AG10803 (cell line): Measurements from ENCODE around the gene TMEM234.

Experiments used
- DNase-seq: peaks from one replicate; pipeline ENCODE4 v3.0.0; 2010; ENCODE audit warnings: low read depth
- H3K4me3 ChIP-seq: 2 replicates; pipeline ENCODE4 v1.5.1; 2011; ENCODE audit warnings: mild to moderate bottlenecking, low read length, control low read depth
- CTCF ChIP-seq: conservative IDR thresholded peaks from 2 replicates; pipeline ENCODE4 v1.5.1; 2011; ENCODE audit warnings: mild to moderate bottlenecking, low read length, control low read depth, inconsistent platforms

TMEM234 gene

DNA sequence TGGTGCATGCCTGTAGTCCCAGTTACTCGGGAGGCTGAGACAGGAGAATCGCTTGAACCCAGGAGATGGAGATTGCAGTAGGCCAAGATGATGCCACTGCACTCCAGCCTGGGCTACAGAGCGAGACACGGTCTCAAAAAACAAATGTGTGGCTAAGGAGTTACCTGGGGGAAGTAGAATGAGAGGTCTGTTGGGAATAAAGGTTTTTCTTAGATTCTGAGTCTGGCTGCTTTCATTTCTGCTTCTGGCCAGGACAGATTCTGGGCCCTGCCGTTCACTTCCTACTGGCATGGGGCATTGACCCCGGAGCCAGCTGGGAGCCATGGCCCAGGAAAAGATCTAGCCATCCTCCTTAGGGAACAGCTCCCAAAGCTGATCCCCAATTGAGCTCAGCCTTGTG, 13.7 kb downstream of the TMEM234 start:
- no peak overlapping the region for H3K4me3 ChIP-seq
- DNase-seq: no peak
- TF ChIP-seq CTCF: no peak

- no peak for TF ChIP-seq CTCF
- DNase-seq: peak; percentile 72
- H3K4me3 ChIP-seq: peak within 1 kb of the TSS; percentile 86
Measured at GRCh38 chr1:32205401-32206370, 16.5 kb downstream of the TMEM234 start, which contains the start of gene IQCC. Gene IQCC, plus strand, starts transcription at chr1:32205671. Its CDS starts 11 bp downstream, at chr1:32205682.

GRCh38 chr1:32204943-32205361, 17.2 kb downstream of the TMEM234 start:
- H3K4me3 ChIP-seq: peak overlapping the region; percentile 86
- TF ChIP-seq CTCF: no peak
- no peak for DNase-seq

DNA sequence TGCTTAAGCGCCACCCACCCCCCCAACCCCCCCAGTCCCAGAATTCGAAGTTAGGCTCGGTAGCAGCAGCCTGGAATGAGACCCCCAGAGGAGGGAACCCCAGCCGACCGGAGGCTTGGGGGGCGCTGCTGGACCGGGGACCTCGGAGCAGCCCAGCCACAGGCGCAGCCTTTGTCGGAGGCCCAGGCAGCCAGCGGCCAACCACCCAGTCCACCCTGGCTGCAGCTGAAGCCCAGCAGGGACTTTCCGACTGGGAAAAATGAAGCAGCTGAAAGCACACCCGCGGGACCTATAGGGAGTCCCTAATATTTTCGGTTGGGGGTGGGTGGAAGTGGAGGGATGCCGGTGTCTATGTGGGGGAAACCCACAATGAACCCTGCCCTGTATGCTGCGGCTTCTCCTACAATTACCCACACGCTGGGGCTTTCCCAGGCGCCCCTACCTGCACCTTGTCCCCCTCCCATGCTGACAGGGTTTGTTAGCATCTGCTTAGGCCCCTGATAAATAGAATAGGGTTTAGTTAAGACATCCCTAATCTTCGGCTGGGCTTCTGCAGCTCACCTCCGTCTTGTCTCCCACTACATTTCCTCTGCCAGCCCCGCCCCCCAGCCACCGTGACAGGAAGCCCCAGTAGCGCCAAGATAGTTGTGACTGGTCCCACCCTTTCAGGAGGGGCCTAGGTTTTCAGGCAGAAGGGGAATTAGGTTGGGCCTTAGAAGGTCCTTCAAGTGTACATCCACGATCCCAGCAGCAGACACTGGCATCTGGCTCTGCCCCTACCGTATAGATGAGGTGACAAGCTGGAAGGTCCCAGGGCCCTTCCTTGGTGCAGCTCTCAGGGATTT, 20.9 kb downstream of the TMEM234 start:
- DNase-seq: peak; percentile 51
- peak overlapping the region; percentile 83 for H3K4me3 ChIP-seq
- no peak for TF ChIP-seq CTCF

DNA sequence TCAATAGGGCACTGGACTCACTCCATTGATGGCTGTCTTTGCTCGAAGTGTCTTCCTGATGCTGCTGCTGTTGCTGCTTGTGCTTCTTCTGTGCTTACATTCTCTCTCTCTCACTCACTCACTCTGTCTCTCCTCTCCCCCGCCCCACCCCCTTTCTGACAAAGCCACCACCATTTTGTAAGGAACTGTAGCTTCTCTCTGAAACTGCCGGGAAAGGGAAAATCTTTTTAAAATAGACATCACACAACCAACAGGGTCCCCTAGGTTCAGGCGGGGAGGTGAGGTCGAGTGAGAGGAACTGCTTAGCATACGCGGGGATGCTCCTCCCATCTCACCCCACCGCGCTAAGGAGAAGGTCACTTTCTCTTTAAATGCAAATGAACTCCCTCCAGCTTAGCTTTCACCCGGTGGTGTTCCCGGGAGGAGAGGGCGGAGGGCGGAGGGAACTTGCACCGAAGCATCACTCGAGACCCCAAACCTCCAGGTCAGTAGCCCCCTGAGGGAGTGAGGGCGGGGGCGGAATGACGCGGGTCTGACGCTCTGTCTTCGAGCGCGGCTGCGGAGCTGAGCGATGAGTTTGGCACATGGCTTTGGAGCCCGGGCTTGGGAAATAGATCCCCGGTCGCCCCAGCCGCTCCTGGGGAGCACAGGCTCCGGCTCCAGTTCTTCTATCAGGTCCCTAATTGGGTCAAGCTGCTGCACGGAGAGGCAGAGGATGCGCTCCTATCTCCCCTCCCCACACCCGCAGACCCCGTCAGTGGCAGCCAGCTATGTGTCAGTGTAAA, 21.7 kb downstream of the TMEM234 start, which contains the start of gene CCDC28B:
Gene CCDC28B (plus strand): TSS at position 370 of the 785 bp plus-strand sequence. CDS start 1,341 bp downstream, outside the sequence.
- no peak for TF ChIP-seq CTCF
- peak; percentile 70 for DNase-seq
- peak within 1 kb of the TSS; percentile 83 for H3K4me3 ChIP-seq

GRCh38 chr1:32199717-32200072, 22.5 kb downstream of the TMEM234 start:
- peak overlapping the region; percentile 83 for H3K4me3 ChIP-seq
- DNase-seq: no peak
- TF ChIP-seq CTCF: no peak
